Tibial nerve (tissue), 4 donors: Measurements from ENCODE around the gene KIAA1586.

Experiments
- CTCF ChIP-seq, 5 experiments: fragments of 200-600 bp in 3 of 5; fragments of 450-650 bp in 2 of 5; sonication (generic) in 3 of 5; IDR thresholded peaks; one replicate each; pipeline ENCODE4 v1.5.1; 2016 to 2019; ENCODE audit warnings: antibody characterized with exemption in 5 of 5, mild to moderate bottlenecking in 3 of 5, moderate library complexity in 2 of 5
- EP300 ChIP-seq, 2 donors: sonication (generic); formaldehyde crosslinking; IDR thresholded peaks; one replicate each; pipeline ENCODE4 v1.6.1; 2017; ENCODE audit warnings: antibody characterized with exemption in 2 of 2, mild to moderate bottlenecking in 1 of 2

- no peak for TF ChIP-seq CTCF (IDR thresholded peaks at IDR 0.05)
- no peak for TF ChIP-seq EP300 (IDR thresholded peaks at IDR 0.05)
These were observed 56.5 kb downstream of the KIAA1586 start for GRCh38 chr6:57102976-57103375.
